ENCODE data around the gene ARHGAP12. TPM values are rescaled to one million over a fixed set of nuclear protein-coding genes. Genes with fewer than 3 reads are reported as not detected.

The ARHGAP12 gene
- polyA plus RNA-seq, 1 of the 3 experiments (the other 2 are of a cell fraction), result 8.6 TPM

DNA sequence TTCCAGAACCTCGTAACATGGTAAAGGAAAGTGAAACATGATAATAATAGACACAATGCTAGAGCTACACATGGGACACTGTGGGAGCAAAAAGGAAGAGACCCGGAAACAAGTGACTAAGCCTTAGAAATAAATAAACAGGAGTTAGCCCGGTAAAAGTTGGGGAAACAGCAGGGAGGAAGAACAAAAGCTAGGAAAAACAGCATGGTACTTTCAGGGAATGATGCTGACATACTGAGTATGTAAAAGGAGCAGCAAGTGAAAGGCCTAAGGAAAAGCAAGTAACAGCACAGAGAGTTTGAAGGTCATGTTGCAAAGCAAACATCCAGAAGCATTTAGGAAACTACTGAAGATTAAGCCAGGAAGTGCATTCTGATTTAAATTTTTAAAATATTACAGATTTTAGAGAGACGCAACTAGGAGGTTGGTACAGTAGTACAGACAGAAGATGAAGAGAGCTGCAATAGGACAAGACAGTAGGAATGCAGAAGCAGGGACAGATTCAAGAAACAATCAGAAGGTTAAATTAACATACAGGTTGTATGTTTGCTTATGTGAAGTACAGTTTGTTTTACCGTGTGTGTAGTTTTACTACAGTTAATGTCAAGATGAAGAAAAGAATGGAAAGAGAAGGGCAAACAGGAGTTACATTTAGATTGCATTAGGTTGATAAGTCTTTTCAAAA lies 63.7 kb downstream of the ARHGAP12 start:
- no peak for TF ChIP-seq MEF2A (IDR thresholded peaks at IDR 0.05; ENCODE audit: borderline replicate concordance, low read depth)
- TF ChIP-seq, protein P1, sequence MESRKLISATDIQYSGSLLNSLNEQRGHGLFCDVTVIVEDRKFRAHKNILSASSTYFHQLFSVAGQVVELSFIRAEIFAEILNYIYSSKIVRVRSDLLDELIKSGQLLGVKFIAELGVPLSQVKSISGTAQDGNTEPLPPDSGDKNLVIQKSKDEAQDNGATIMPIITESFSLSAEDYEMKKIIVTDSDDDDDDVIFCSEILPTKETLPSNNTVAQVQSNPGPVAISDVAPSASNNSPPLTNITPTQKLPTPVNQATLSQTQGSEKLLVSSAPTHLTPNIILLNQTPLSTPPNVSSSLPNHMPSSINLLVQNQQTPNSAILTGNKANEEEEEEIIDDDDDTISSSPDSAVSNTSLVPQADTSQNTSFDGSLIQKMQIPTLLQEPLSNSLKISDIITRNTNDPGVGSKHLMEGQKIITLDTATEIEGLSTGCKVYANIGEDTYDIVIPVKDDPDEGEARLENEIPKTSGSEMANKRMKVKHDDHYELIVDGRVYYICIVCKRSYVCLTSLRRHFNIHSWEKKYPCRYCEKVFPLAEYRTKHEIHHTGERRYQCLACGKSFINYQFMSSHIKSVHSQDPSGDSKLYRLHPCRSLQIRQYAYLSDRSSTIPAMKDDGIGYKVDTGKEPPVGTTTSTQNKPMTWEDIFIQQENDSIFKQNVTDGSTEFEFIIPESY (IDR thresholded peaks at IDR 0.05; ENCODE audit: borderline replicate concordance, low read depth), result no peak
- no peak for TF ChIP-seq GATA2 (CRISPR knock-in tag; IDR thresholded peaks at IDR 0.05)
- TF ChIP-seq FOXJ3 (CRISPR knock-in tag; IDR thresholded peaks at IDR 0.05), result no peak
- no peak for TF ChIP-seq NRF1 (IDR thresholded peaks at IDR 0.05; ENCODE audit: low read depth, low read length)
- TF ChIP-seq, protein P2, sequence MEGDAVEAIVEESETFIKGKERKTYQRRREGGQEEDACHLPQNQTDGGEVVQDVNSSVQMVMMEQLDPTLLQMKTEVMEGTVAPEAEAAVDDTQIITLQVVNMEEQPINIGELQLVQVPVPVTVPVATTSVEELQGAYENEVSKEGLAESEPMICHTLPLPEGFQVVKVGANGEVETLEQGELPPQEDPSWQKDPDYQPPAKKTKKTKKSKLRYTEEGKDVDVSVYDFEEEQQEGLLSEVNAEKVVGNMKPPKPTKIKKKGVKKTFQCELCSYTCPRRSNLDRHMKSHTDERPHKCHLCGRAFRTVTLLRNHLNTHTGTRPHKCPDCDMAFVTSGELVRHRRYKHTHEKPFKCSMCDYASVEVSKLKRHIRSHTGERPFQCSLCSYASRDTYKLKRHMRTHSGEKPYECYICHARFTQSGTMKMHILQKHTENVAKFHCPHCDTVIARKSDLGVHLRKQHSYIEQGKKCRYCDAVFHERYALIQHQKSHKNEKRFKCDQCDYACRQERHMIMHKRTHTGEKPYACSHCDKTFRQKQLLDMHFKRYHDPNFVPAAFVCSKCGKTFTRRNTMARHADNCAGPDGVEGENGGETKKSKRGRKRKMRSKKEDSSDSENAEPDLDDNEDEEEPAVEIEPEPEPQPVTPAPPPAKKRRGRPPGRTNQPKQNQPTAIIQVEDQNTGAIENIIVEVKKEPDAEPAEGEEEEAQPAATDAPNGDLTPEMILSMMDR (IDR thresholded peaks at IDR 0.05), result no peak
- no peak for TF ChIP-seq TAF1 (IDR thresholded peaks at IDR 0.05; ENCODE audit: borderline replicate concordance, low read depth, low read length)
- TF ChIP-seq RFX5 (IDR thresholded peaks at IDR 0.05; ENCODE audit: low read length), result peak; percentile 71; the same call in 1 of the 2 replicates
- Histone ChIP-seq H3K27ac (ENCODE audit: low read depth in 2 of 2, low read length in 1 of 2) (no peak overlapping the region; a peak in 1 of 4 replicates), H3K9ac (no peak overlapping the region), H4K20me1 (ENCODE audit: insufficient read depth) (peaks cover 46% of the 10 kb centered on the region), H3K9me3 (no peaks in the 10 kb centered on the region), H3K4me2 (0 out of 2 replicates have a peak overlapping the region, but pooled peaks have one; percentile 39), H2AFZ (ENCODE audit: low read depth) (no peak overlapping the region), H3F3A (replicated peaks; ENCODE audit: insufficient read depth) (peaks cover 12% of the 10 kb centered on the region), H3K79me2 (ENCODE audit: insufficient read depth) (peaks cover 74% of the 10 kb centered on the region), H3K9me2 (no peaks in the 10 kb centered on the region), H3K27me3 (ENCODE audit: insufficient read depth) (no peaks in the 10 kb centered on the region), H3K4me3 (ENCODE audit: low read depth in 2 of 2, low read length in 1 of 2) (no peak overlapping the region), H3K4me1 (ENCODE audit: control insufficient read depth in 1 of 2, insufficient read depth in 2 of 2, low read depth in 1 of 2, low read length in 1 of 2) (peaks cover 3 to 16% of the 10 kb centered on the region in 2 experiments; a peak in 3 of 4 replicates), H3K36me3 (replicated peaks in 1 of 2; ENCODE audit: control insufficient read depth in 1 of 2, insufficient read depth in 2 of 2, low read length in 1 of 2) (peaks cover 10 to 18% of the 10 kb centered on the region in 2 experiments)
- ChIA-PET POLR2A (no interaction called here), CTCF (no interaction called here)
- 70% methylated on average over 5 of the region's 5 CpGs for WGBS (ENCODE audit: low lambda C conversion rate)
- DNase-seq, result no peak

DNA sequence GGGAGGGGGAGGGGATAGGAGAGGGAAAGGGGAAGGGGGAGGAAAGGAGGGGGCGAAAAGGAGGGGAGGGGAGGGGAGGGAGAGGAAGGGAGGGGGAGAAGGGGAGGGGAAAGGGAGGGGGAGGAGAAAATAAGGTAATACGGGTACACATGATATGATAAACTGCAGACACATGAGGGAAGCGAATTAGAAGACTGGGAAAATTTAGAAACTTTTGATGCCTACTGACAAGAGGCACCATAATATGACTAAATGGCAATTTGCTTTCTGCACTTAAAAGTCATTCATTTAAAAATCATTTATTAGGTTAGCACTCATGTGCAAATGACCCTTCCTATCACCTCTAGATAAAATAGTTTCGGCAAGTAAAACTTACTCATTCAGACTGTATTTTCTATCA lies 73.6 kb downstream of the ARHGAP12 start:
- 96% methylated on average over 4 of the region's 4 CpGs for WGBS (ENCODE audit: low lambda C conversion rate)
- ChIA-PET CTCF (no interaction called here), POLR2A (no interaction called here)
- H3K4me1 ChIP-seq (ENCODE audit: control insufficient read depth in 1 of 2, insufficient read depth in 2 of 2, low read depth in 1 of 2, low read length in 1 of 2), result no peaks in the 10 kb centered on the region; a peak in 1 of 4 replicates
- H3K4me3 ChIP-seq (ENCODE audit: low read depth in 2 of 2, low read length in 1 of 2), result no peak overlapping the region
- H3F3A ChIP-seq (replicated peaks; ENCODE audit: insufficient read depth), result no peaks in the 10 kb centered on the region
- H3K27ac ChIP-seq (ENCODE audit: low read depth in 2 of 2, low read length in 1 of 2), result no peak overlapping the region
- H3K4me2 ChIP-seq, result no peak overlapping the region
- H4K20me1 ChIP-seq (ENCODE audit: insufficient read depth), result 0 out of 2 replicates have a peak, but pooled peaks cover 15% of the 10 kb centered on the region
- H3K79me2 ChIP-seq (ENCODE audit: insufficient read depth), result peaks cover 50% of the 10 kb centered on the region
- DNase-seq, result no peak
- TF ChIP-seq EP300 (IDR thresholded peaks at IDR 0.05; ENCODE audit: borderline replicate concordance in 1 of 2, low read depth in 1 of 2, low read length in 1 of 2), result no peak
- H3K9ac ChIP-seq, result no peak overlapping the region
- no peak overlapping the region for H2AFZ ChIP-seq (ENCODE audit: low read depth)
- no peaks in the 10 kb centered on the region for H3K27me3 ChIP-seq (ENCODE audit: insufficient read depth)
- no peaks in the 10 kb centered on the region for H3K9me3 ChIP-seq
- 0 out of 2 replicates have a peak, but pooled peaks cover 3% of the 10 kb centered on the region for H3K9me2 ChIP-seq
- peaks cover 10 to 57% of the 10 kb centered on the region in 2 experiments for H3K36me3 ChIP-seq (replicated peaks in 1 of 2; ENCODE audit: control insufficient read depth in 1 of 2, insufficient read depth in 2 of 2, low read length in 1 of 2)
